Activated CD8-positive, alpha-beta T cell treated with anti-CD3 and anti-CD28 coated beads for 36 hours (primary cell): ENCODE measurements around the gene NRF1. TPM values are rescaled to one million over a fixed set of nuclear protein-coding genes. Genes with fewer than 3 reads are reported as not detected.

Experiments
- ATAC-seq: fragments of 200-7000 bp; cut with Tn5 transposase; one replicate; pipeline ENCODE4 v1.10.0; 2021; ENCODE audit warnings: mild to moderate bottlenecking, moderate library complexity
- CTCF ChIA-PET: fragments of 350-600 bp; sonication (Branson Sonifier 250); formaldehyde crosslinking; loops from one replicate; lab custom pipeline; 2021; ENCODE audit warnings: antibody characterized with exemption; lab: Charles Lee
- POLR2A ChIA-PET: fragments of 350-600 bp; sonication (Branson Sonifier 250); formaldehyde crosslinking; loops from one replicate; lab custom pipeline; 2021; ENCODE audit warnings: antibody characterized with exemption; lab: Charles Lee
- DNase-seq: peaks from one replicate; pipeline ENCODE4 v3.0.0-alpha.2; 2020
- H3K27ac Mint-ChIP-seq: one replicate; pipeline ENCODE4 v1.8.0; 2021; ENCODE audit warnings: mild to moderate bottlenecking, mixed read lengths
- H3K27me3 Mint-ChIP-seq: one replicate; pipeline ENCODE4 v1.8.0; 2021; ENCODE audit warnings: mixed read lengths
- H3K36me3 Mint-ChIP-seq: one replicate; pipeline ENCODE4 v1.8.0; 2021; ENCODE audit warnings: low read depth, mixed read lengths
- H3K4me1 Mint-ChIP-seq: one replicate; pipeline ENCODE4 v1.8.0; 2021; ENCODE audit warnings: low read depth, mixed read lengths
- H3K4me3 Mint-ChIP-seq: one replicate; pipeline ENCODE4 v1.8.0; 2021; ENCODE audit warnings: mild to moderate bottlenecking, moderate library complexity, mixed read lengths
- H3K9me3 Mint-ChIP-seq: one replicate; pipeline ENCODE4 v1.8.0; 2021; ENCODE audit warnings: mixed read lengths
- intact Hi-C: fragments of 100-400 bp; cut with micrococcal nuclease; formaldehyde crosslinking; loops from one replicate; pipeline ENCODE4 v1.10.0; 2022
- total RNA-seq, 2 experiments: library from RNA; stranded (reverse); gene quantifications; one replicate each; pipeline ENCODE4 v1.2.3, GENCODE V29; 2021
- TF ChIP-seq, protein P1 (sequence below): fragments of 200-600 bp; IDR thresholded peaks from one replicate; pipeline ENCODE4 v1.8.0; 2022; ENCODE audit warnings: antibody characterized with exemption, mild to moderate bottlenecking

The NRF1 gene
- total RNA-seq, 2 experiments from 2014 or later: 23.3 to 23.9 TPM

DNA sequence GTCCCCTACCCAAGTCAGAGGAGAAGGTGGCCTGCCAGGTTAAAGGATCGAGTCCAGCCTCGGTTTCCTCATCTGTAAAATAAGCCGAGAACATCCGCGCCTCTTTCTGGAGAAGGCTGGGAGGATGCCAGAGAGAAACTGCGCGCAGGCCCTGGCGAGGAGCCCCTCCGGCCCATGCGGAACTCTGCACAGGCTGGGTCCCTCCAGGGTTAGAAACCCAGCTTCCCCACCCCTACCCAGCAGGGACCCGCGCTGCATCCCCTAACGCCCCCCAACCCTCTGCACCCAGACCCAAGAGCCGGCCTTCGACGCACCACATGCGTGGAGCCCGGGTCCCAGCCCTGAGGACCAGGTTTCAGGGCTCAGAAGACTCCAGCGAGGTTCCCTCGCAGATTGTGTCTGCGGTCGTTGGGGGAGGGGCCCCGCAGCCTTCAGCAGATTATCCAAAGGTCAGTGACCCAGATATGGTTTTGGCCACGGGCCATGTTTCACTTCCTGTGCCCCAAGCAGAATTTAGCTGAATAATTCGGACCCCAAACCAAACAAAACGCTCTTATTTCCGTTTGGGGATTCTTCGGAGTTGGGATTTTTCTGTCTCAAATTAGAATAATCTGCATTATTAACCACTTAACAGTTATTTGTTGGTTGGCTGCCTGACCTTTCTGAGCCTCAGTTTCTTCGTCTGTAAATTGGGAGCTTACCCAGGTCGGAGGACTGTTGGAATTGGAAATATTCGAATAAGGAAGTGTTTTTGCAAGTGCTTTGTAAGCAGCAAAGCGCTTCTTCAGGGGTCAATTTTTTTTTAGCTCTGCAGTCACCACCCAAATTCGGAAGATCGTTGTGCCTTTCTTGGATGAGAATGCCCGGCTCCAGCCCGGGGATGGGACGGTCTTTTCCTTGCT, 173.5 kb downstream of the NRF1 start:
- POLR2A ChIA-PET: interaction anchor here (0.7 kb wide), 3 partner anchors 45 to 469 kb away, joined by 3 read pairs; no protein-coding TSS in a partner anchor
- intact Hi-C loops: no loop called here
- TF ChIP-seq, protein P1, sequence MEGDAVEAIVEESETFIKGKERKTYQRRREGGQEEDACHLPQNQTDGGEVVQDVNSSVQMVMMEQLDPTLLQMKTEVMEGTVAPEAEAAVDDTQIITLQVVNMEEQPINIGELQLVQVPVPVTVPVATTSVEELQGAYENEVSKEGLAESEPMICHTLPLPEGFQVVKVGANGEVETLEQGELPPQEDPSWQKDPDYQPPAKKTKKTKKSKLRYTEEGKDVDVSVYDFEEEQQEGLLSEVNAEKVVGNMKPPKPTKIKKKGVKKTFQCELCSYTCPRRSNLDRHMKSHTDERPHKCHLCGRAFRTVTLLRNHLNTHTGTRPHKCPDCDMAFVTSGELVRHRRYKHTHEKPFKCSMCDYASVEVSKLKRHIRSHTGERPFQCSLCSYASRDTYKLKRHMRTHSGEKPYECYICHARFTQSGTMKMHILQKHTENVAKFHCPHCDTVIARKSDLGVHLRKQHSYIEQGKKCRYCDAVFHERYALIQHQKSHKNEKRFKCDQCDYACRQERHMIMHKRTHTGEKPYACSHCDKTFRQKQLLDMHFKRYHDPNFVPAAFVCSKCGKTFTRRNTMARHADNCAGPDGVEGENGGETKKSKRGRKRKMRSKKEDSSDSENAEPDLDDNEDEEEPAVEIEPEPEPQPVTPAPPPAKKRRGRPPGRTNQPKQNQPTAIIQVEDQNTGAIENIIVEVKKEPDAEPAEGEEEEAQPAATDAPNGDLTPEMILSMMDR: no peak
- no peaks in the 10 kb centered on the region for H3K9me3 Mint-ChIP-seq
- H3K36me3 Mint-ChIP-seq: no peaks in the 10 kb centered on the region
- CTCF ChIA-PET: interaction anchor here (1.1 to 1.4 kb wide), 3 partner anchors 40 to 621 kb away, joined by 3 to 4 read pairs (median 3); no protein-coding TSS in a partner anchor
- no peak for ATAC-seq
- DNase-seq: peak; percentile 59
- H3K4me1 Mint-ChIP-seq: peaks cover 43% of the 10 kb centered on the region
- H3K27ac Mint-ChIP-seq: no peak overlapping the region
- peaks cover 64% of the 10 kb centered on the region for H3K27me3 Mint-ChIP-seq
- H3K4me3 Mint-ChIP-seq: peak overlapping the region; percentile 29

DNA sequence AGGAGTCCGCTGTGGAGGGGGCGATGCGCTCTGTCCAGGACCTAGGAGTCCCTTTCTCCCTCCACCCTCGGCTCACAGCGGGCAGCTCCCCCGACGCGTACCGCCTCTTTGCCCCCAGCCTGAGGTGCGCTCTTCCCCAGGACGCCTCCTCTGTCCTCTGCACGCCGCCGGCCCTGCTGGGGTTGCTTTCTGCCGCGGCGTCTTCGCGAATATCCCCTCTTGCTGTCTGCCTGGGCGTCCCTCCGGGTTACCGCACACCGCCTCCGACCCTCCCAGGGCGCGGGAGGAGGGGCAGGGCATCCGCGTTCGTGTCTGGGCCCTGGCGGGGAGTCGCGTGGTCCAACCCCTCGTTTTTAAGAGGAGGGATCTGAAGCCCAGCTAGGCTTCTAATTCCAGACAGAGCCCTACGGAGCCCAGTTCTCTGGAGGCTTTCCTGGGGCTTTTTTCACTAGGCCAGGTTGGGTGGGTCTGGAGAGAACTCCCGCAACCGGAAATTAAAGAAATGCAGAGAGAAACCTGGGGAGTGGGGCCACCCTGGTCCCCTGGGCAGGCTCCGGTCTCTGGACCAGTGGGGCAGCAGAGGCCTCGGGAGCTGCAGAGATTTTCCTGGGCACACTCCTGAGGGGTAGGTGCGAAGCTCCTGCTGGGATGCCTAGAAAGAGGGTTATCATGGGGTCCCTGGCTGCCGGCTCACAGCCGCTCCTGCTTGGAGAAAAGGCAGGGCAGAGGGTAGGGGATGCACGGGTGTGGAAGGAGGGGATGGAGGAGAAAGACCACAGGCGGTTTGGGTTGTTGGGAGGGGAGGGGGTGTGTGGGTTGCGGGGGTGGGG, 174.4 kb downstream of the NRF1 start:
- intact Hi-C loops: no loop called here
- H3K4me3 Mint-ChIP-seq: peak overlapping the region; percentile 29
- POLR2A ChIA-PET: interaction anchor here (0.7 kb wide), 2 partner anchors 241 to 470 kb away, joined by 3 read pairs; no protein-coding TSS in a partner anchor

DNA sequence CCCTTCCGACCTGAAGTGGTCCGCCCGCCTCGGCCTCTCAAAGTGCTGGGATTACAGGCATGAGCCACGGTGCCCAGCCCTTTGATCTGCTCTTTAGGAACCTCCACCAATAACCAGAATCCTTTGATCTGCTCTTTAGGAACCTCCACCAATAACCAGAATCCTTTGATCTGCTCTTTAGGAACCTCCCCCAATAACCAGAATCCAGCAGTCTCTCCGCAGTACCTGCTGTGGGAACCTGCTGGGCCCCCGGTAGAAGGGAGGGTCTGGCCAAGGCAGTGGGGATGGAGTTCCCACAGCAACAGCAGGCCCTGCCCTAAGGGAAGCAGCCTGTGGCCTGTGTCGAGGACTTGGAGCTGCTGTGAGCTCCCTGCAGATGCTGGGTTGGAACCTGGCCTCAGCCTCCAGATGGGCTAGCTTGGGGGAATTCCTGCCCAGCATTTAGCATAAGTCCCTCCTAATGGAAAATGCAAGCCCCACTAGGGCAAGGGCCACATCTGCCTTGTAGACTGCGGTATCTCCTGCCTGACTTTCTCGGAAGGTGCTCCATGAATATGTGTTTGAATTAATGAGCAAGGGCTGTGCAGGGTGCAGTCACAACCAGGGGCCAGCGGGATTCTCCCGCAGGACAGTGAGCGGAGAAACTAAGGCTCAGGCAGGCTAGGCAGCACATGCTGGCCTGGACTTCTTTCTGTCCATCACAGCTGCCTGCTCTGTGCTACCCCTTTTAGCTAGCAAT, 175.5 kb downstream of the NRF1 start:
- ATAC-seq (no peak), DNase-seq (no peak)
- Mint-ChIP-seq H3K27ac (no peak overlapping the region), H3K36me3 (no peaks in the 10 kb centered on the region), H3K4me1 (peaks cover 35% of the 10 kb centered on the region), H3K27me3 (peaks cover 62% of the 10 kb centered on the region), H3K9me3 (no peaks in the 10 kb centered on the region), H3K4me3 (no peak overlapping the region)
- TF ChIP-seq, protein P1: no peak
- intact Hi-C loops: no loop called here
- ChIA-PET POLR2A (no interaction called here), CTCF (interaction anchor here (1.0 kb wide), 1 partner anchor 39 kb away, joined by 3 read pairs; no protein-coding TSS in a partner anchor)

More for the DNA sequence above, 174.4 kb downstream of the NRF1 start:
- no peak overlapping the region for H3K27ac Mint-ChIP-seq
- H3K27me3 Mint-ChIP-seq: peaks cover 67% of the 10 kb centered on the region
- no peaks in the 10 kb centered on the region for H3K9me3 Mint-ChIP-seq
- CTCF ChIA-PET: interaction anchor here (1.1 to 1.4 kb wide), 3 partner anchors 39 to 622 kb away, joined by 3 to 4 read pairs (median 3); no protein-coding TSS in a partner anchor
- TF ChIP-seq, protein P1: no peak
- ATAC-seq: peak; percentile 18
- no peaks in the 10 kb centered on the region for H3K36me3 Mint-ChIP-seq
- peaks cover 43% of the 10 kb centered on the region for H3K4me1 Mint-ChIP-seq
- DNase-seq: peak; percentile 14

DNA sequence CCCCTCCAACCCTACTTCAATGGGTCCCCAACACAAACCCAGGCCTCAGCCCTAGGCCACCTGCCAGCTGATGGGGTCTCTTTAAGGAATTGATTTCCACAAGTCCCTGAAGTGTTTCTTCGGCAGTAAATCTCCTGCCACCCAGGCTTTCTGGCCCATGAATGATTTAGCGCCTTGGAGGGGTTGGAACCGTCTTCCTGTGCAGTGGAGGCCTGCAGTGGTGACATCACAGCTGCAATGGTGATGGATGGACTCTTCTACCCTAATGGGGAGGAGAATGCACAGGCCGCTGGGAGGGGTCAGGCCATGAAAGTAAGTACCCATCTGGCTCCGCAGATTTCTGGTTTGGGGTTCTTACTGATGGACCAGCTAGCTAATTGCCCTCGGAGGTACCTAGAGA, 177.5 kb downstream of the NRF1 start:
- Mint-ChIP-seq H3K9me3 (no peaks in the 10 kb centered on the region), H3K36me3 (no peaks in the 10 kb centered on the region), H3K4me3 (no peak overlapping the region), H3K27ac (no peak overlapping the region), H3K27me3 (peaks cover 46% of the 10 kb centered on the region), H3K4me1 (peaks cover 20% of the 10 kb centered on the region)
- ChIA-PET CTCF (interaction anchor here (1.5 kb wide), 1 partner anchor 36 kb away, joined by 7 read pairs; no protein-coding TSS in a partner anchor), POLR2A (no interaction called here)
- TF ChIP-seq, protein P1: no peak
- ATAC-seq: no peak
- no peak for DNase-seq
- intact Hi-C loops: no loop called here
